Measurements from ENCODE around the gene SULT2B1.
"Not testable (repeated sequence)": the region's sequence is repeated elsewhere in the genome, so short reads cannot be mapped to it uniquely, and the experiment has no call there.

Gene SULT2B1

DNA sequence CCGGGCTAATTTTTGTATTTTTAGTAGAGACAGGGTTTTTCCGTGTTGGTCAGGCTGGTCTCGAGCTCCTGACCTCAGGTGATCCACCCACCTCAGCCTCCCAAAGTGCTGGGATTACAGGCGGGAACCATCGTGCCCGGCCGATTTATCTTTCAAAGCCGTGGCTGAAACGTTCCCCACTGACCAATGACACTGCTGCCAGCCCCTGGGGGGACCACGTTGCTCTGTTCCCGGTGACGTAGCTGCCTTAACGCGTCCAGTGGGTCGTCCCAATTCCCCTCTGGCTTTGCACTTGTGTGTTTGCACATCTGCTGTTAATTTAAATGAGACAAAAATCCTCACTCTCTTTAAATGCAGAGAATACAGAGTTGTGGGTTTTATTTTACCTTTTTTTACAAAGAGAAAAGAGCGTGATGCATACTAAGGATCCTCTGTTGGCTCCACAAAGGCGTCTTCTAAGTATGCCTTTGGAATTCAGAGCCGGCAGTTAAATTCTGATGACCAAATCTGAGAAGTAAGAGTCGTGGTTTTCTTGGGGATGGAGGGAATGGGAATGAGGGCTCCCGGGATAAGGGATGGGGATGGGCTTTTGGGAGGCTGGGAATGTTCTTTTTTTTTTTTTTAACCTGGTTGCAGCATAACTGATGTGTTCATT lies 21.8 kb upstream of the SULT2B1 start:
- DNase-seq: no peak

DNA sequence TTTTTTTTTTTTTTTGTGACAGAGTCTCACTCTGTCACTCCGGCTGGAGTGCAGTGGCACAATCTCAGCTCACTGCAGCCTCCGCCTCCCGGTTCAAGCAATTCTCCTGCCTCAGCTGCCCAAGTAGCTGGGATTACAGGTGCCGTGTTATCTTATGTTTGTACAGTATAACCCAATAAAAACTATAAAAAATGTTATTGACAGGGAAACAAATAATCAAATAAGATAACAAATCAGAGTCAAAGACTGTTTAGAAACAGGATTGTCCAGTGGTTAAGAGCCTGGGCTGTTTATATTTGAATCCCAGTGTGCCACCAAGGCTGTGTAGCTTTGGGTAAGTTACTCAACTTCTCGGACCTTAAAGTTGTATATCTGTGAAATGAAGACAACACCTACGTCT lies 21.2 kb upstream of the SULT2B1 start:
- DNase-seq: no peak

DNA sequence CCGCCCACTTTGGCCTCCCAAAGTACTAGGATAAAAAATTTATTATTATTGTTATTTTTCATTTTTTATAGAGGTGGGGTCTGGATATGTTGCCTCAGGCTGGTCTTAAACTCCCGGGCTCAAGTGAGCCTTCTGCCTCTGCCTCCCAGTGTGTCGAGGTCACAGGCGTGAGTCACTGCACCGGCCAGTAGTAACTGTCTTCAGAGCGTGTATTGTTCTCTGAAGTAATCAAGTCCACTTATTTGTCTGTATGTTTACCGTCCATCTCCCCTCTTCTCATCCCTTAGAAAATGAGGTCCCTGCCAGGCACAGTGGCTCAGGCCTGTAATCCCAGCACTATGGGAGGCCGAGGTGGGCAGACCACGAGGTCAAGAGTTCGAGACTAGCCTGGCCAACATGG lies 18.2 kb upstream of the SULT2B1 start:
- DNase-seq: no peak

DNA sequence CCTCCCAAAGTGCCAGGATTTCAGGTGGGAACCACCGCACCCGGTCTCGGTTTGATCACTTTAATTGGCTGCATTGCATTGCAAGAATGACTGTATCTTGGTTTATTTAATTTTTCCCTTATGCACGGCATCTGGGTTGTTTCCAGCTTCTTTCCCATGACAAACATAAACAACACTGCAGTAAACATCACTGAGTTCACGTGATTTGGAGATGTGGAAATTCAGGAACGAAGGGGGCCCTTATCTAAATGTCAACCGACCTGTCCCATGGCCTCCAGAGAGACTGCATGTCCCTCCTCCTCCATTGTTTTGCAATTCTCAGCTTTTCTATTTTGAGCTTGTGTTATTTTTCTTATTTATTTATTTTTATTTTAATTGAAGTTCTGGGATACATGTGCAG lies 14.4 kb upstream of the SULT2B1 start:
- DNase-seq: no peak

DNA sequence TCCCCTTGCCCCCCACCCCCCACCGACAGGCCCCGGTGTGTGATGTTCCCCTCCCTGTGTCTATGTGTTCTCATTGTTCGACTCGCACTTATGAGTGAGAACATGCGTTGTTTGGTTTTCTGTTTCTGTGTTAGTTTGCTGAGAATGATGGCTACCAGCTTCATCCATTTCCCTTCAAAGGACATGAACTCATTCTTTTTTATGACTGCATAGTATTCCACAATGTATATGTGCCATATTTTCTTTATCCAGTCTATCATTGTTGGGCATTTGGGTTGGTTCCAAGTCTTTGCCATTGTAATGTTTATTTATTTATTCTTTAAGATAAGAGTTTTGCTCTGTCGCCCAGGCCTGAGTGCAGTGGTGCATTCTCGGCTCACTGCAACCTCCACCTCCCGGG lies 13.9 kb upstream of the SULT2B1 start:
- DNase-seq: not testable (repeated sequence)

DNA sequence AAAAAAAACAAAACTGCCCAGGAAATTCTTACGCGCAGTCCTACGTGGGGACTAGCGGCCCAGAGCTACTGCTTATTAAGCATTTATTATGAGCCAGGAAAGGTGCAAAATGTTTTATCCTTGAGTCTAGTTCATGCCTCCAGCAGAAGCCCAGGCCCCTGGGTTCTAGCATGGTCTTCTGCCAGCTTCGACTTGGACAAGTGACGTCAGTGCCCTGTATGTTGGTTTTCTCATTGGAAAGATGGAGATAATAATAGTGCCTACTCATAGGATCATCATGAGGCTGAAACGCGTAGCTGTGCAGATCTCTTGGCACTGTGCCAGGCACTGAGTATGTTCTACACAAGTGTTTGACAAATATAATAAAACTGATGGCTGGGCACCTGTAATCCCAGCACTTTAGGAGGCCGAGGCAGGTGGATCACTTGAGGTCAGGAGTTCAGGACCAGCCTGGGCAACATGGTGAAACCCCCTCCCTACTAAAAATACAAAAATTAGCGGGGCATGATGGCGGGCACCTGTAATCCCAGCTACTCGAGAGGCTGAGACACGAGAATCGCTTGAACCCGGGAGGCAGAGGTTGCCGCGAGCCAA lies 12.4 kb upstream of the SULT2B1 start:
- peak; percentile 80 for DNase-seq

DNA sequence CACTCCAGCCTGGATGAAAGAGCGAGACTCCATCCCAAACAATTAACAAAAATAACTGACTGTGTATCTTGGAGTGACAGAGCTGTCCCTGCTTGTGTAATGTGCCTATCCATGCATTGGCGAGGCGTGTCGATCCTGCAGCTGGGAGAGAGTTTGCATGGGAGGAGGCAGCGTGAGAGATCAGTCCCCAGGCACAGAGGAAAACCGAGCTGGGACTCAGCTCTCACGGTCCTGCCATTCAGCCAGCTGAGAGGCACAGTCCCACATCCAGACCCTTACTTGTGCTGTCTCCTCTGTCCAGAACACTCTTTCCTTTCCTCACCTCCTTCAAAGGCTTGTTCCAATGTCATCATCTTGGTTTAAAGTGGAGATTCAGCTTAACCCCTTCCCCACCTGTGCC lies 11.9 kb upstream of the SULT2B1 start:
- DNase-seq: no peak

DNA sequence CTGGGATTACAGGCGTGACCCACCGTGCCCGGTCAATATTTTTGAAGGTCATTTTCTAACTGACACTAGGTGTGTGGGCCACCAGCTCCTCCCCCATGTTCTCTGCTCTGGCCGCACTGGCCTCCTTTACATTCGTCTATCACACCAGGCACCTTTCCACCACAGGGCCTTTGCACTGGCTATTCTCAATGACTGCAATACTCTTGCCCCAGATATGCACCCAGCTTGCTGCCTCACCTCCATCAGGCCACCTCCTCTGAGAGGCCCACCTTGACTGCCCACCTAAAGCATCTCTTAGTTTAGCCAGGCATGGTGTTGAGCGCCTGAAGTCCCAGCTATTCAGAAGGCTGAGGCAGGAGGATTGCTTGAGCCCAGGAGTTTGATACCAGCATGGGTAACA lies 10.2 kb upstream of the SULT2B1 start:
- DNase-seq: no peak

DNA sequence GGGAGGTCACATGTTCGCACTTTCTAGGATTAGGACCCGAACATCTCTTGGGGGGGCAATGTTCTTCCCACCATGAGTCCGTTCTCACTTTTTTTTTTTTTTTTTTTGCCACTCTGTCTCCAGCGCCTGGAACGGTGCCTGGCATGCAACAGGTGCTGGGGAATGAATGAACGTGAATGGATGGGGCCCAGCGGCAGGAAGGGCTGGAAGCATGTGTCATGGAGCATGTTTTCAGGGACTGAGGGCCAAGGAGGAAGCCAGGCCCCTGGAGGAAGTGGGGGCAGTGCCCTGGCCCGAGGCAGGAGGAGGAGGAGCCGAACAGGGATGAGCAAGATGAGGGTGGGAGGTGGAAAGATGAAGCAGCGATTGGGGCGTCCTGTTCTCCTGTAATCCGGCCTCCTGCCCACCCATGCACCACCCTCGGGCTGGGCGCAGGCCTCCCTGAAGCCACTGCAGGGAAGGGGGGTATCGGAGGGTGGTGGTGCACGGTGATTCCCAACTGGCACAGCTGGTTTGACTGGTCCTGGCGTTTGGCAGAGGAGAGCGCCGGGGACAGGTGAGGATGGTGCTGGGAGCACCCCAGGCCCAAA lies 8.8 kb upstream of the SULT2B1 start:
- DNase-seq: peak; percentile 87

DNA sequence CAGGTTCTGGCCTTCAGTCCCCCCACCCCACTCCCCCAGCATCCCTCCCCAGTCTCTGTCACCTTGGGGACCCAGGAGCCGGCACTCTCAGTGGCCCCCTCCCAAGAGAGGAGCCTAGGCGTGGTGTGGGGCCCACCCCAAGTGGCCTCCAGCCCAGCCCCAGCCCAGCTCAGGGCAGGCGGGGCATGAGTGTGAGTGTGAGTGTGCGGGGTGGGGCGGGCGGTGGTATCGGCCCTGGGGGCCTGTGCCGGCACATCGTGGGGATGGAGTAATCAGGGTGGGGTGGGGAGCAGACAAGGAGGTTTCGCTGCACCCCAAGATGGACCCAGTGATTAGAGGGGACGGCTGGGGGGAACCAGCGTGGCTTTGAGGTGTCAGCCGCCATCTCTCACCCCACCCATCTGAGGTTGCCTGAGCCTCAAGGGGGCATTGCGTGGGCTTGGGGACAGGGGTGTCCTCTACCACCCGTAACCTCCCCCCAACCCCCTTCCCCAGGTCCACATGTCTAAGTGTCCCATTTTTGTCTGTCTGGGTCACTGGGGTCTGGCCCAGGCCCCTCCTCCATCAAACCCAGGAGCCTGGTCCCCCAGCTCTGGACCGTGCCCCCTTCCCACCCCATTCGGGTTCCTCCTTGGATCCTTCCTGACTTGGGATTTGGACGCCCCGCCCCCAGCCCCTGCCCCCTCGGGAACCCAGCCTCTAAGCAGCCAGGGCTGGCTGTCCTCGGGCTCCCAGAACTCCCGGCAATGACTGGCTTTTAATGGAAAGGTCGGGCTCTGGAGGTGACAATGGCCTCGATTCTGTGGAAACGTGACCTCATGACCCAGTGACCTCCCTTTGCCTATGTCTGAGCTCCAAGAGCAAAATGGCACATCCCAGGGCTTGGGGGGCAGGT lies 6.9 kb upstream of the SULT2B1 start:
- no peak for DNase-seq

DNA sequence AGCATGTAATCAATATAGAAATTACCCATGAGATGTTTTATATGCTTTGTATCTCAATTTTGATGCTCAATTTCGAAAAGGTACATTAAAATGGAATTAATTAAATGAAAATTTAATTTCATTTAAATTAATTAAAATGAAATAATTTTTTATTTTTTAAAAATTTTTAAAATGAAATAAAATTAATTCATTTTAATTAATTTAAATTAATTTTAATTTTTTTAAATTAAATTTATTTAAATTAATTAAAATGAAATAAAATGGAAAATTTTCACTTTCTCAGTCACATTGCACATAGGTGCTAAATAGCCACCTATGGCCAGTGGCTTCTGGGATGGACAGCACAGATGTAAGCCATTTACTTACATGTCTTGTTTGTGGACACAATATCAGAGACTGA lies 4.2 kb upstream of the SULT2B1 start:
- DNase-seq: no peak

DNA sequence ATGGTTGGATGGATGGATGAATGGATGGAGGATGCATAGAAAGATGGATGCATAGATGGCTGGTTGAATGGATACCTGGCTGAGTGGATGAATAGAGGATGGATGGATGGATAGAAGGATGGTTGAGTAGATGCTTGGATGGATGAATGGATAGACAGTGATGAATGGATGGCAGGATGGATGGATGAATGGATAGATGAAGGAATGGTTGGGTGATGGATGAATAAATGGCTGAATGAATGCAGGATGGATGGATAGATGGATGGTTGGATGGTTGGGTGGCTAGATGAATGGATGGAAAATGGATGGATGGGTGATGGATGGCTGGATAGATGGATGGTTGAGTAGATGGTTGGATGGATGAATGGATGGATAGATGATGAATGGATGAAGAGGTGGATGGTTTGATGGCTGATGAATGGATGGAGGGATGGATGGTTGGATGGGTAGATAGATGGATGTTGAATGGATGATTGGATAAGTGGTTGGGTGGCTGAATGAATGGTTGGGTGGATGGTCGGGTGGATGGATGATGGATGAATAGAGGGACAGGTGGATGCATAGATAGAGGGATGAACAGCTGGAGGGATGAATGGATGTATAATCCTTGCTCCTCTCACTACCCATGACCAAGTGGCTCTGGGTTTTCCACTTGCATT lies 3.6 kb upstream of the SULT2B1 start:
- DNase-seq: no peak

DNA sequence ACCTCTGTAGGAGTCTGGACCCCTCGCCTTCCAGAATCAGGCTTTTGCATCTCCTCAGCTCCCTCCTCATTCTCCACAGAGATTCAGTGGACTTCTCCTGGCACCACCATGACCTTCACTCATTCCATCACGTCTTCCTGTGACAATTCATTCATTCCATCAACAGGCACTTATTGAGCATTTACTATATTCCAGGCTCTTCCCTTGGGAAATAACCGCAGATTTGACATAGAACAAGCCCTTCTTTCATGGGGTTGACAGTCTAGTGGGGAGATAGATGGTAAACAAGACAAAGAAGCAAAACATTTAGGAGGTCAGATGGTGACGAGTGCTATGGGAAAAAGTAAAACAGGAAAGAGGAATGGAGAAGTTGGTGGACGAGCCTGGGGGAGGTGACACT lies 2.6 kb upstream of the SULT2B1 start:
- DNase-seq: no peak

DNA sequence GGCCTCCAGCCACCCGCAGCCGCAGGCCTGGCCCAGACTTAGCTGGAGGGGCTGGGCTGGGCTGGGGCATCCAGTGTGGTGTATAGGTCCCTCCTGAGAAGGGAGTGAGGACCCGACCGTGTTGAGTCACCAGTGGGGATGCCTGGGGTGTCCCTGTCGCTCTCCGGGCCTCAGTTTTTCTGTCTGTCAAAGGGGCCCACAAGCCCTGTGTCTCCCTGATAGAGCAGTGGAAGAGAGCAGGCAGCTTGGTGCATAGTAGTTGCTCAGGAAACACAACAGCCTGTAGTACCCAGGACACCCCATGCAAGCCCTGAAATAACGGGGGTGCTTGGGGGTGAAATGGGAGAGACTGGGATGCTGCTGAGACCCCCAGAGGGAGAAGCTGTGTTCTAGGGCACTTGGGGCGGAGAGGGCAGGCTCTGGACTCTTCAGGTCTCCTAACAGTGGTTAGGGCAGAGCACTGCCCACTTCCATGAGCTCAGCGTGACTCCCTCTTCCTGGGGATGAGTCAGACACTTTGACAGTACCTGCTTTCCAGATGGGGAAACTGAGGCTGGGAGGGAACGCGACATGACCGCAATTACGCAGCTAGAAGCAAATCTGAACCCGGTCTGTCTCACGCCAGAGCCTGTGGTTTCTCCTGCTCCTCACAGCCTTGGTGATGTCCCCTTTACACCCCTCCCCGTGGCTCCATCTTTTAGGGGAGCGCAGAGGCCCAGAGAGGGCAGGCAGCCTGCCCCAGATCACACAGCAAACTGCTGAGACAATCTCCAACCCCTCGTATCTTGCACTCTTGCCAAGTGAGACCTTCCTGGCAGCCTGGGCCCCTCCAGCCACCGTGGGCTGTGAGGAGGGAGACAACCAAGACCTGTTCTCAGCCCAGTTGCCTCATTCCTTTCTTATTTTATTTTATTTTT lies 692 bp downstream of the SULT2B1 start:
- DNase-seq: no peak

DNA sequence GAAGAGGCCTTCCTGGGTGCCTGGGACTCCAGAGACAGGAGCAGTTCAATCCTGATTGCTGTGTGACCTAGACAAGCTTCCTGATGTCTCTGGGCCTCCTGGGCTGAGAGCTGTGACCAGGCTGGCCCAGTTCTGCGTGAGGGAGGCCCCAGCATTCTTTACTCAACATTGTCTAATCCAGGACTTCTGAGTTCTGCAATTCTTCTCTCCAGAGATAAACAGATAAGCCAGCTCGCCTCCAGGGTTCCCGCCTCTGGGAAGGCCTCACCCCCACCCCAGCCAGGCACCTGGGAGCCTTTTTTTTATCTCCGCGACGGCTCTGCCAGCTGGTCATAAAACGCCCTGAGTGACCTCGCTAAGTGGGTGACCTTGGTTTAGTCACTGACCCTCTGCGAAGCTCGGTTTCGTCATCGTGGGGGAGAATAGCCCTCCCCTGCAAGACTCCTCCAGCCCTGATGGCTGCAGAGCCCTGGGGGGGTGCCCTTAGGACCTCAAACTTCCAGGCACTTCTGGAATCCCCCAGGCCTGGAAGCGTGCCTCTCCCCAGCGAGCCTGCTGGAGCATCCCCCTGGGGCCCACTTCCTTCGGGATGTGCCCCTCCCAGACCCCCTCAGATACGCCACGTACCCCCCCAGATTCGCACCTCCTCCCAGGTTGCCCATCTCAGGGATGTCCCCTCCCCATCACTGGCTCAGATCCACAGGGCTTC lies 1.9 kb downstream of the SULT2B1 start:
- DNase-seq: peak; percentile 97

DNA sequence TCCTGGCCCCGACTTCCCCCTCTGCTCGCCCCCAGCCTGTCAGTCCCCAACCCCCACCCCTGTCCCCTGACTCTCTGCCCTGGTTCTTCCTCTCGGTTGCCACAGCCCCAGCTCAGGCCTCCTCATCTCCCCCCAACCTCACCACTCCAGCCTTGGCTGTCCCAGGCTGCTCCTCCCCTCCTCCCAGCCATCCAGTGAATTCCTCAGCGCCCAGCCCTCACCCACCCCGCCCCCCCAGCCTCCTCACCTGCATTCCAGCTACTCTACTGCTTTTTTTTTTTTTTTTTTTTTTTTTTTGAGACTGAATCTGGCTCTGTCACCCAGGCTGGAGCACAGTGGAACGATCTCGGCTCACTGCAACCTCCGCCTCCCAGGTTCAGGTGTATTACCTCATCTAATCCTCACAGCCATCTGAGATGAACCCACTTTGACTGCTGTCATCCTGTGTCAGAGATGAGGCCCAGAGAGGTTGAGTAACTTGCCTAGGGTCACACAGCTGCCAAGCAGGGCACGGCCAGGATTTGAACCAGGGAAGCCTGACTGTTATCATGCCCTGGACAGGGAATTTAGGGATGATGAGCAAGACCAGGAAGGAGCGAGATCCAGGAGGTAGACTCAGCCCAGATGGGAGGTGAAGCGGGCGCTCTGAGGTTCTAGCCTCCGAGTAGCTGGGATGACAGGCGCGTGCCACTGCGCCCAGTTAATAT lies 2.6 kb downstream of the SULT2B1 start:
- peak; percentile 58 for DNase-seq

DNA sequence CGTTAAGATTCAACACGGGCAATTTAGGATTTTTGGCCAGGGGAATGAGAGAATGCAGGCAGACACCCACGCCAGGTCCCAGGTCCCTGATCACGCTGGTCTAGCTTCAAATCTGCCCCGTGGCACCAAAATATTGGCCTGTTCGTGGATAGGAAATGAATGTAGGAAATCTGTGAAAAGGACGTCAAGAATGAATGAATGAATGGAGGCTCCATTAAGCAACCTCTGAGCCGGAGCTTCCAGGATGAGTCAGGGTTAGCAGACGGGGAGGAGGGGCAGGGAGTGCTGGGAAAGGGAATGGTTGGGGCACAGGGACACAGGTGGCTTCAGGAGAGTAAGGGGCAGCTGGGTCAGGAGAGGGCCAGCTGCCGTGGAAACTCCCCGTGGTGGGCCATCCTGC lies 4.2 kb downstream of the SULT2B1 start:
- peak; percentile 71 for DNase-seq

DNA sequence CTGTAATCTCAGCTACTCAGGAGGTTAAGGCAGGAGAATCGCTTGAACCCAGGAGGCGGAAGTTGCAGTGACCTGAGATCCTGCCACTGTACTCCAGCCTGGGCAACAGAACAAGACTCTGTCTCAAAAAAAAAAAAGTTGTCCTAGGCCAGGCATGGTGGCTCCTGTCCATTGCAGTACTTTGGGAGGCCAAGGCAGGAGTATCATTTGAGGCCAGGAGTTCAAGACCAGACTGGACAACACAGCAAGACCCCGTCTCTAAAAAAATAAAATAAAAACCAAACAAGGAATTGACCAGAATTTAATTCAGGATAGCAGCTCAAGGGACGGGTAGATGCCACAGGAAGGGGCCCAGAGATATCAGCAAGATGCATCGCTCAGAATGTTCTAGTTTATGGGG lies 4.9 kb downstream of the SULT2B1 start:
- DNase-seq: no peak

DNA sequence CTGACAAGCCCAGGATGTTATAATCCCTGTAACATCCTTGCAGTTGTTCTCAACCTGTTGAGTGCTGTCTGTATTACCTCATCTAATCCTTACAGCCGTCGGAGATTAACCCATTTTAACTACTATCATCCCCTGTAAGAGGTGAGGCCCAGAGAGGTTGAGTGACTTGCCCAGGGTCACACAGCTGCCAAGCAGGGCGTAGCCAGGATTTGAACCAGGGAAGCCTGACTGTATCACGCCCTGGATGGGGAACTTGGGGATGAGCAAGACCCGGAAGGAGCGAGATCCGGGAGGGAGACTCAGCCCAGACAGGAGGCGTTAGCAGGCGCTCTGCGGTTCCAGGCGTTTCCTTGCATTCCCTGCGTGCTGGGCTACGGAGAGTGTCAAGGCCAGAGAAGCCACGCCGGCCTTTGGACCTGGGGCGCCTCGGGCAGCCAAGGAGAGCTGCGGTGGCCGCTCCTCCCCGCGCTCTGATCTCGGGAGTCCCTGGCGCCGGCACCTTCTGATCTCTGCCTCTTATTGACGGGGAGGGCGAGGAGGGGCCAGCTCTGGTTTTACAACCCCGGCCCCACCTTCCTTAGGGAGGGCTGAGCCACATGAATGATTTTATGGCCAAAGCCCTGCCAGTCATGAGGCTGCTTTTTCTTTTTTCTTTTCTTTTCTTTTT lies 6.2 kb downstream of the SULT2B1 start:
- peak; percentile 81 for DNase-seq

DNA sequence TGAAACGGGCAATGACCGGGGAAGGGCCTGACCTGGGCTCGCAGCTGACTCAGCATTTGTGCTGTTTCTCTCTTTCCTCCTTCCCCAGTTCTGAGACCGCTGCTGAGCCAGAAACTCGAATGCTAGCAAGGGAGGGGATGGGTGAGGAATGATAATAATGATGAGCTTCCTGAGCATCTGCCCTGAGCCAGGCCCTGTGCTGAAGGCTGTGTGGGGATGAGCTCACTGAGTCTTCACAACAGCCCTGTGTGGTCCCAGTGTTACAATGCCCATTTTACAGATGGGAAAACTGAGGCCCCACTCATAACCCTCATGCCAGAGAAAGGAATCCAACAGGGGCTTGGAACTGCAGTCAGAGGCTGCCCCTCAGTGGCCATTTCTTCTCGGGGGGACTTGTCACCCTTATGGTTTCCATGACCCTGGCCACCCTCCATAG lies 8.1 kb downstream of the SULT2B1 start:
- no peak for DNase-seq

Data from EL (cell line).